CD4-positive, alpha-beta memory T cell (primary cell): ENCODE results near the gene NUMA1. TPM values are rescaled to one million over a fixed set of nuclear protein-coding genes. Genes with fewer than 3 reads are reported as not detected.

Source experiments
- CTCF ChIA-PET: fragments of 350-600 bp; sonication (Branson Sonifier 250); formaldehyde crosslinking; loops from one replicate; lab custom pipeline; 2021; ENCODE audit warnings: inconsistent platforms; ENCODE audit not compliant: partially characterized antibody; lab: Charles Lee
- POLR2A ChIA-PET: fragments of 350-600 bp; sonication (Branson Sonifier 250); formaldehyde crosslinking; loops from one replicate; lab custom pipeline; 2021; ENCODE audit not compliant: partially characterized antibody; lab: Charles Lee
- DNase-seq, 5 donors: peaks; one replicate each; pipeline versions ENCODE4 v3.0.0 to v3.0.0-alpha.2; 2020 to 2022; ENCODE audit warnings: mixed read lengths in 1 of 5
- H3K27ac ChIP-seq: one replicate; pipeline ENCODE4 v1.7.0; 2013; ENCODE audit warnings: low read depth, low read length
- H3K27me3 ChIP-seq: 2 replicates; pipeline ENCODE4 v1.7.0; 2013; ENCODE audit warnings: mild to moderate bottlenecking, low read length, moderate library complexity; ENCODE audit not compliant: insufficient read depth
- H3K36me3 ChIP-seq: 2 replicates; pipeline ENCODE4 v1.7.0; 2013; ENCODE audit warnings: mild to moderate bottlenecking, low read length, moderate library complexity; ENCODE audit not compliant: insufficient read depth
- H3K4me1 ChIP-seq: 2 replicates; pipeline ENCODE4 v1.7.0; 2013; ENCODE audit warnings: mild to moderate bottlenecking, low read length, moderate library complexity; ENCODE audit not compliant: insufficient read depth
- H3K4me3 ChIP-seq, 2 donors: one replicate each; pipeline ENCODE4 v1.7.0; 2013; ENCODE audit warnings: low read length in 2 of 2, mild to moderate bottlenecking in 1 of 2
- H3K9me3 ChIP-seq, 2 donors: one replicate each; pipeline ENCODE4 v1.7.0; 2013; ENCODE audit warnings: low read length in 2 of 2, control low read depth in 1 of 2; ENCODE audit not compliant: control insufficient read depth in 1 of 2
- H3K27ac Mint-ChIP-seq, 7 donors: one replicate each; pipeline ENCODE4 v1.8.0; 2020 to 2021; ENCODE audit warnings: mixed read lengths in 7 of 7, mild to moderate bottlenecking in 6 of 7, inconsistent platforms in 3 of 7, moderate library complexity in 3 of 7
- H3K27me3 Mint-ChIP-seq, 2 donors: one replicate each; pipeline ENCODE4 v1.8.0; 2020 to 2021; ENCODE audit warnings: mixed read lengths in 2 of 2
- H3K36me3 Mint-ChIP-seq, 2 donors: one replicate each; pipeline ENCODE4 v1.8.0; 2020 to 2021; ENCODE audit warnings: mixed read lengths in 2 of 2, inconsistent platforms in 1 of 2, mild to moderate bottlenecking in 1 of 2
- H3K4me1 Mint-ChIP-seq, 4 donors: one replicate each; pipeline ENCODE4 v1.8.0; 2020 to 2021; ENCODE audit warnings: mixed read lengths in 4 of 4, mild to moderate bottlenecking in 1 of 4
- H3K4me3 Mint-ChIP-seq, 8 donors: one replicate each; pipeline ENCODE4 v1.8.0; 2020 to 2021; ENCODE audit warnings: mixed read lengths in 8 of 8, mild to moderate bottlenecking in 7 of 8, moderate library complexity in 6 of 8, inconsistent platforms in 3 of 8
- H3K9me3 Mint-ChIP-seq, 8 donors: one replicate each; pipeline ENCODE4 v1.8.0; 2020 to 2021; ENCODE audit warnings: mixed read lengths in 8 of 8, mild to moderate bottlenecking in 5 of 8, inconsistent platforms in 3 of 8, moderate library complexity in 1 of 8
- intact Hi-C: fragments of 100-400 bp; cut with micrococcal nuclease; formaldehyde crosslinking; loops from one replicate; pipeline ENCODE4 v1.15.1; 2023
- polyA plus RNA-seq, 2 donors: library from polyadenylated mRNA; unstranded; fragments of 300-500 nt; fragmentation: Illumina TruSeq; gene quantifications; one replicate each; pipeline ENCODE4 v1.2.3, GENCODE V29; 2021
- total RNA-seq, 2 experiments: library from RNA; stranded (reverse); gene quantifications; one replicate each; pipeline ENCODE4 v1.2.3, GENCODE V29; 2021

NUMA1 gene
- total and polyA plus RNA-seq, 4 experiments from 2014 or later: 4.0 to 380 (median 238) TPM

DNA sequence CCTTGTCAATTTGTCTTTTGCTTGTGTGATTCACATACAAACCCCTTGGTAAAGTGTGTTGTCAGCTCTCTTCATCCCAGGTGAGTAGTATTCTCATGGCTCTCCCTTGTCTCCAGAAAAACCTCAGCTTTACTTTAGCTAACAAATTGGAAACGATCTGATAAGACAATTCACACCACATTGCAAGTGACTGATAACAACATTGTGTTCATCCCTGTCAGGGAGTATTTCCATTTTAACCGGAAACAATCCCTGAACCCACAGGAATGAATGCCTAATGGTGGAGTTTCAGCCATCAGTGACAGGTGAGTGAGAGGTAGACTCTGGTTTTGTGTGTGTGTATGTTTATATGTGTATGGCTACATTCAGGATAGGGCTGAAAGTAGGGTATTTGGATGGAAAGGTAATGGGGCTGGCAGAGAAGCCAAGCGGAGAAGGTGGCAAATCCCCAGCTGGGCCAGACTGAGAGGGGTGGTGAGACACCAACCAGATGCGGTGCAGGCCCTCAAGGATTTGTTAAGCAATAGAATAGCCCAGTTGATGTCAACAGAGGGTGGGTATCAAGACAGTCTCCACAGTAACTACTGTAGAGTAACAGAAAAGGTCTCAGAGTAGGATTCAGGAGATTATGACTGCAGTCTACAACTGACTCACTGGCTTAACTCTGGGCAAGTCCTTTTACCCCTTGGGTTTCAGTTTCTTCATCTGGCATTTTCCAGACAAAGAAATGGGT is 7.9 kb upstream of the NUMA1 start:
- intact Hi-C loops: no loop called here
- H3K27ac ChIP-seq: no peak overlapping the region
- POLR2A ChIA-PET: no interaction called here

GRCh38 chr11:72085621-72086351 is 5.4 kb upstream of the NUMA1 start:
- H3K4me3 ChIP-seq: no peak overlapping the region
- POLR2A ChIA-PET: interaction anchor here (0.5 to 10.2 kb wide), 3 partner anchors 10 to 50 kb away, joined by 3 to 137 read pairs (median 4); no protein-coding TSS in a partner anchor

More for the DNA sequence above, 7.9 kb upstream of the NUMA1 start:
- H3K4me3 ChIP-seq: no peak overlapping the region
- no peaks in the 10 kb centered on the region for H3K4me1 ChIP-seq
- H3K36me3 ChIP-seq: peaks cover 7% of the 10 kb centered on the region
- H3K4me3 Mint-ChIP-seq: no peak overlapping the region
- no peaks in the 10 kb centered on the region for H3K27me3 ChIP-seq
- H3K27ac Mint-ChIP-seq: peak overlapping the region in 6 of 7 donors; percentile 22 to 92 (median 68)
- no peaks in the 10 kb centered on the region for H3K27me3 Mint-ChIP-seq
- no peaks in the 10 kb centered on the region for H3K9me3 Mint-ChIP-seq
- DNase-seq: no peak
- H3K9me3 ChIP-seq: no peaks in the 10 kb centered on the region
- H3K36me3 Mint-ChIP-seq: peaks cover 4 to 17% of the 10 kb centered on the region in 2 donors
- CTCF ChIA-PET: interaction anchor here (1.0 to 4.2 kb wide), 4 partner anchors 10 to 110 kb away, joined by 3 to 46 read pairs (median 4); no protein-coding TSS in a partner anchor
- peaks cover 10 to 17% (median 10%) of the 10 kb centered on the region in 4 donors for H3K4me1 Mint-ChIP-seq

GRCh38 chr11:72084965-72085364 is 4.6 kb upstream of the NUMA1 start:
- DNase-seq: no peak
- H3K4me1 Mint-ChIP-seq: peaks cover 21 to 35% (median 24%) of the 10 kb centered on the region in 4 donors
- ChIA-PET POLR2A (interaction anchor here (0.8 to 10.2 kb wide), 5 partner anchors 9 to 49 kb away, joined by 3 to 137 read pairs (median 3); partner anchors contain the start of gene ANAPC15), CTCF (interaction anchor here (1.0 to 4.2 kb wide), 7 partner anchors 9 to 109 kb away, joined by 3 to 46 read pairs (median 7); no protein-coding TSS in a partner anchor)
- intact Hi-C loops: no loop called here
- no peak overlapping the region for H3K4me3 Mint-ChIP-seq
- no peak overlapping the region for H3K4me3 ChIP-seq
- H3K36me3 ChIP-seq: peaks cover 4% of the 10 kb centered on the region
- no peak overlapping the region for H3K27ac ChIP-seq
- peaks cover 10% of the 10 kb centered on the region for H3K4me1 ChIP-seq
- no peaks in the 10 kb centered on the region for H3K9me3 ChIP-seq
- H3K9me3 Mint-ChIP-seq: no peaks in the 10 kb centered on the region
- no peaks in the 10 kb centered on the region for H3K27me3 ChIP-seq
- H3K27me3 Mint-ChIP-seq: no peaks in the 10 kb centered on the region
- peaks cover 4 to 22% of the 10 kb centered on the region in 2 donors for H3K36me3 Mint-ChIP-seq
- peak overlapping the region in 6 of 7 donors; percentile 16 to 91 (median 66) for H3K27ac Mint-ChIP-seq

More at GRCh38 chr11:72085621-72086351, 5.4 kb upstream of the NUMA1 start:
- Mint-ChIP-seq H3K27me3 (no peaks in the 10 kb centered on the region), H3K9me3 (no peaks in the 10 kb centered on the region), H3K36me3 (peaks cover 4 to 17% of the 10 kb centered on the region in 2 donors), H3K4me1 (peaks cover 18 to 28% (median 18%) of the 10 kb centered on the region in 4 donors), H3K27ac (peak overlapping the region in 6 of 7 donors; percentile 25 to 91 (median 70)), H3K4me3 (no peak overlapping the region)
- Histone ChIP-seq H3K27ac (no peak overlapping the region), H3K27me3 (no peaks in the 10 kb centered on the region), H3K36me3 (peaks cover 5% of the 10 kb centered on the region), H3K9me3 (no peaks in the 10 kb centered on the region), H3K4me1 (peaks cover 9% of the 10 kb centered on the region)
- no peak for DNase-seq
- CTCF ChIA-PET: interaction anchor here (1.0 to 4.2 kb wide), 9 partner anchors 8 to 110 kb away, joined by 3 to 46 read pairs (median 6); no protein-coding TSS in a partner anchor
- intact Hi-C loops: no loop called here

- no peaks in the 10 kb centered on the region for H3K27me3 ChIP-seq
- H3K36me3 ChIP-seq: no peaks in the 10 kb centered on the region
- no peak overlapping the region for H3K27ac ChIP-seq
- peaks cover 18% of the 10 kb centered on the region for H3K4me1 ChIP-seq
- H3K4me3 ChIP-seq: no peak overlapping the region
- intact Hi-C loops: no loop called here
- Mint-ChIP-seq H3K27ac (peak overlapping the region in 2 of 7 donors; percentile 82 to 86), H3K27me3 (no peaks in the 10 kb centered on the region), H3K9me3 (no peaks in the 10 kb centered on the region), H3K36me3 (peaks cover 4 to 16% of the 10 kb centered on the region in 2 donors), H3K4me1 (peaks cover 25 to 44% (median 29%) of the 10 kb centered on the region in 4 donors), H3K4me3 (no peak overlapping the region)
- no peak for DNase-seq
- ChIA-PET POLR2A (interaction anchor here (1.2 to 10.2 kb wide), 2 partner anchors 28 to 44 kb away, joined by 3 to 137 read pairs; partner anchors contain the start of gene ANAPC15), CTCF (interaction anchor here (0.9 to 4.2 kb wide), 6 partner anchors 10 to 60 kb away, joined by 3 to 46 read pairs (median 8); no protein-coding TSS in a partner anchor)
- no peaks in the 10 kb centered on the region for H3K9me3 ChIP-seq
Measured at GRCh38 chr11:72084076-72084475, 3.7 kb upstream of the NUMA1 start.

DNA sequence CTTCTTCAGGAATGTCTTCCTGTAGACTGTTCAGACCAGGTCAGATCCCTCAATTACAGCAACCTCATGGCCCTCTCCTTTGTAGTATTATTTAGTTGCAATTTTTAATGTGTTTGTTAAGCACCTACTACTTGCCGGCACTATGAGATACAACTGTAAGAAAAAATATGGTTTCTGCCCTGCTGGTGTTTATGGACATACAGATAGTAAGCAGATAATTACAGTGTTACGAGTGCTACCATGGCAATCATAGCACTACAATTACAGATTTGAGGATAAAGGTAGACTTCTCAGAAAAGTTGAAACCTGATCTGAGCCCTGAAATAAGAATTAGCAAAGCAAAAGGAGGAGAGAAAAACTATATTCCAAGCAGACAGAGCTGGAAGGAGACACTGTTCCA is 3.1 kb upstream of the NUMA1 start:
- Histone ChIP-seq H3K4me1 (peaks cover 21% of the 10 kb centered on the region), H3K4me3 (no peak overlapping the region), H3K27me3 (no peaks in the 10 kb centered on the region), H3K9me3 (no peaks in the 10 kb centered on the region), H3K36me3 (no peaks in the 10 kb centered on the region), H3K27ac (no peak overlapping the region)
- no peaks in the 10 kb centered on the region for H3K27me3 Mint-ChIP-seq
- H3K9me3 Mint-ChIP-seq: no peaks in the 10 kb centered on the region
- intact Hi-C loops: no loop called here
- H3K27ac Mint-ChIP-seq: peak overlapping the region in 6 of 7 donors; percentile 68 to 99 (median 82)
- H3K36me3 Mint-ChIP-seq: peaks cover 4 to 11% of the 10 kb centered on the region in 2 donors
- ChIA-PET POLR2A (interaction anchor here (10.2 kb wide), 1 partner anchor 43 kb away, joined by 137 read pairs; no protein-coding TSS in a partner anchor), CTCF (no interaction called here)
- no peak for DNase-seq
- H3K4me3 Mint-ChIP-seq: no peak overlapping the region
- peaks cover 30 to 50% (median 35%) of the 10 kb centered on the region in 4 donors for H3K4me1 Mint-ChIP-seq

GRCh38 chr11:72081821-72082453 is 1.6 kb upstream of the NUMA1 start:
- intact Hi-C loops: no loop called here

More at GRCh38 chr11:72081821-72082453, 1.6 kb upstream of the NUMA1 start:
- ChIA-PET CTCF (interaction anchor here (0.6 to 2.4 kb wide), 10 partner anchors 9 to 104 kb away, joined by 3 to 26 read pairs (median 4); no protein-coding TSS in a partner anchor), POLR2A (interaction anchor here (0.6 to 10.2 kb wide), 9 partner anchors 9 to 153 kb away, joined by 3 to 137 read pairs (median 4); partner anchors contain the start of genes ANAPC15, LAMTOR1, RNF121 and XNDC1N)
- Mint-ChIP-seq H3K27me3 (no peaks in the 10 kb centered on the region), H3K27ac (peak overlapping the region; percentile 91 to 100 (median 99)), H3K36me3 (peaks cover 4 to 7% of the 10 kb centered on the region in 2 donors), H3K4me3 (peak overlapping the region; percentile 49 to 93 (median 73)), H3K9me3 (no peaks in the 10 kb centered on the region), H3K4me1 (peaks cover 33 to 57% (median 39%) of the 10 kb centered on the region in 4 donors)
- peak overlapping the region; percentile 75 for H3K27ac ChIP-seq
- no peaks in the 10 kb centered on the region for H3K27me3 ChIP-seq
- H3K36me3 ChIP-seq: no peaks in the 10 kb centered on the region
- H3K4me1 ChIP-seq: peaks cover 27% of the 10 kb centered on the region
- no peak for DNase-seq
- no peaks in the 10 kb centered on the region for H3K9me3 ChIP-seq
- H3K4me3 ChIP-seq: no peak overlapping the region
